Keratinocyte (primary cell): ENCODE measurements around the gene MTCL1. TPM values are rescaled to one million over a fixed set of nuclear protein-coding genes. Genes with fewer than 3 reads are reported as not detected.

ENCODE experiments used
- DNase-seq: peaks from one replicate; pipeline ENCODE4 v3.0.0-alpha.2; 2011; ENCODE audit warnings: low read depth, missing footprints, low spot score
- FAIRE-seq: peaks from 2 replicates; lab custom pipeline; 2011; peaks lifted over from hg19 to GRCh38; lab: Jason Lieb, UNC
- H2AFZ ChIP-seq: 2 replicates; pipeline ENCODE4 v1.6.0; 2012; ENCODE audit warnings: low read length, control low read depth, inconsistent platforms; ENCODE audit not compliant: control insufficient read depth
- H3K27ac ChIP-seq: 2 replicates; pipeline ENCODE4 v1.5.1; 2011; ENCODE audit warnings: low read length; ENCODE audit not compliant: control insufficient read depth, insufficient read depth
- H3K27me3 ChIP-seq: 3 replicates; pipeline ENCODE4 v1.6.0; 2011; ENCODE audit warnings: low read length; ENCODE audit not compliant: control insufficient read depth, insufficient read depth; ENCODE audit errors: extremely low read depth
- H3K36me3 ChIP-seq, 2 experiments: 2 replicates in 1 of 2; 3 replicates in 1 of 2; pipeline ENCODE4 v1.5.1; 2011; ENCODE audit warnings: low read length in 2 of 2, mild to moderate bottlenecking in 1 of 2; ENCODE audit not compliant: control insufficient read depth in 2 of 2, insufficient read depth in 2 of 2; ENCODE audit errors: extremely low read depth in 1 of 2
- H3K4me1 ChIP-seq: 3 replicates; pipeline ENCODE4 v1.5.1; 2011; ENCODE audit warnings: low read length; ENCODE audit not compliant: control insufficient read depth, insufficient read depth; ENCODE audit errors: extremely low read depth
- H3K4me2 ChIP-seq: 3 replicates; pipeline ENCODE4 v1.6.0; 2011; ENCODE audit warnings: low read depth, low read length; ENCODE audit not compliant: control insufficient read depth, insufficient read depth; ENCODE audit errors: extremely low read depth
- H3K4me3 ChIP-seq, 3 experiments: fragments of 200-600 bp in 1 of 3; sonication (generic) in 1 of 3; 2 replicates in 2 of 3; 3 replicates in 1 of 3; pipeline ENCODE4 v1.5.1; 2011 to 2016; ENCODE audit warnings: low read length in 3 of 3, mild to moderate bottlenecking in 3 of 3, control low read depth in 2 of 3, inconsistent platforms in 1 of 3, low read depth in 1 of 3, mixed read lengths in 1 of 3, mixed run types in 1 of 3, moderate library complexity in 1 of 3; ENCODE audit not compliant: control insufficient read depth in 2 of 3, insufficient read depth in 2 of 3; ENCODE audit errors: extremely low read depth in 1 of 3
- H3K79me2 ChIP-seq: 2 replicates; pipeline ENCODE4 v1.6.0; 2012; ENCODE audit warnings: low read length; ENCODE audit not compliant: control insufficient read depth, insufficient read depth
- H3K9ac ChIP-seq: 3 replicates; pipeline ENCODE4 v1.6.0; 2011; ENCODE audit warnings: low read length; ENCODE audit not compliant: control insufficient read depth, insufficient read depth; ENCODE audit errors: extremely low read depth
- H3K9me1 ChIP-seq: 3 replicates; pipeline ENCODE4 v1.6.0; 2011; ENCODE audit warnings: low read length; ENCODE audit not compliant: control insufficient read depth, insufficient read depth; ENCODE audit errors: extremely low read depth
- H3K9me3 ChIP-seq: 2 replicates; pipeline ENCODE4 v1.5.1; 2012; ENCODE audit warnings: low read depth, low read length; ENCODE audit not compliant: control insufficient read depth
- H4K20me1 ChIP-seq: 3 replicates; pipeline ENCODE4 v1.6.0; 2011; ENCODE audit warnings: low read length; ENCODE audit not compliant: control insufficient read depth, insufficient read depth; ENCODE audit errors: extremely low read depth
- EZH2 ChIP-seq: IDR thresholded peaks from one replicate; pipeline ENCODE4 v1.6.1; 2012; ENCODE audit warnings: inconsistent platforms, mild to moderate bottlenecking, low read length, moderate library complexity
- dilution Hi-C: fragments of 300-500 bp; cut with MboI; formaldehyde crosslinking; loops from one replicate; pipeline ENCODE4 v1.7.0; 2020; ENCODE audit warnings: low sequenced_read_pairs; ENCODE audit not compliant: extremely low pct_ligation_motif_present
- polyA plus RNA-seq, 5 experiments: library from polyadenylated mRNA; depleted of rRNA in 3 of 5; stranded (reverse) in 3 of 5; stranded (forward) in 1 of 5; unstranded in 1 of 5; fragments of >200 nt; gene quantifications; 1 replicate in 1 of 5; 2 replicates in 3 of 5; 3 replicates in 1 of 5; pipeline versions ENCODE4 v1.2.1 to v1.2.3, GENCODE V29; 2011 to 2012; ENCODE audit warnings: missing spikeins in 2 of 5, low read depth in 1 of 5, low replicate concordance in 1 of 5
- TF ChIP-seq, protein P1 (sequence below), 3 experiments: IDR thresholded peaks in 1 of 3; conservative IDR thresholded peaks in 1 of 3; optimal IDR thresholded peaks in 1 of 3; 2 replicates in 2 of 3; 3 replicates in 1 of 3; pipeline versions ENCODE3 to v1.5.1; 2011; ENCODE audit warnings: low read length in 3 of 3, mild to moderate bottlenecking in 3 of 3, moderate library complexity in 2 of 3, control low read depth in 1 of 3, inconsistent platforms in 1 of 3; ENCODE audit not compliant: insufficient read depth in 2 of 3; ENCODE audit errors: extremely low read depth in 1 of 3

The MTCL1 gene
- polyA plus RNA-seq, 1 donor (not counting 4 experiments of a cell fraction or from before 2014, with no cell fraction given), result 15.4 TPM

DNA sequence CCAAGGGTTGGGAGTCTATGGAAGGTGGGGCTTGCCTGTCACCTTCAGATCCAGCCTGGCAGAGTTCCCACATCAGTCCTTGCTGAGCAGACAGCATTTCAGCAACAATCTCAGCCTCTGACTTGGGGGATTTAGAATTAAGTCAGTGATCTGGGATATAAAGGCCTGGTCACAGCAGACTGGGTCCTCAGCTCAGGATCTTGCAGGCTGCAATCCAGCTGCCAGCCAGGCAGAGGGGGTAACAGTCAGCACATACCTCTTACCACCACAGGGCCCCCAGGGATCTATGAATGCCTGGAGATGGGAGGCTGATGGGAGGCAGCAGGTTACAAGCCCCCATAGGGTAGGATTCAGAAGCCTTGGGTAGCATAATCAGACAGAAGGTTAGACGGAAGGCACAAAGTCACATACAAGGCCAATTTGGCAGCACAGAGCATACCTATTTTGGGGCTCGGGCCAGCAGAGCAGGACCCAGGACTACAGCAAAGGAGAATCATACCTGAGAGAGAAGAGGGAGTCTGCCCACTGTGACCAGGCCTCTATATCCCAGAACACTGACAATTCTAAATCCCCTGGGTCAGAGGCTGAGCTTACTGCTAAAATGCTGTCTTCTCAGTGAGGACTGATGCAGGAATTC is 163.5 kb downstream of the MTCL1 start:
- no peak for DNase-seq
- no peak for TF ChIP-seq EZH2
- TF ChIP-seq, protein P1, sequence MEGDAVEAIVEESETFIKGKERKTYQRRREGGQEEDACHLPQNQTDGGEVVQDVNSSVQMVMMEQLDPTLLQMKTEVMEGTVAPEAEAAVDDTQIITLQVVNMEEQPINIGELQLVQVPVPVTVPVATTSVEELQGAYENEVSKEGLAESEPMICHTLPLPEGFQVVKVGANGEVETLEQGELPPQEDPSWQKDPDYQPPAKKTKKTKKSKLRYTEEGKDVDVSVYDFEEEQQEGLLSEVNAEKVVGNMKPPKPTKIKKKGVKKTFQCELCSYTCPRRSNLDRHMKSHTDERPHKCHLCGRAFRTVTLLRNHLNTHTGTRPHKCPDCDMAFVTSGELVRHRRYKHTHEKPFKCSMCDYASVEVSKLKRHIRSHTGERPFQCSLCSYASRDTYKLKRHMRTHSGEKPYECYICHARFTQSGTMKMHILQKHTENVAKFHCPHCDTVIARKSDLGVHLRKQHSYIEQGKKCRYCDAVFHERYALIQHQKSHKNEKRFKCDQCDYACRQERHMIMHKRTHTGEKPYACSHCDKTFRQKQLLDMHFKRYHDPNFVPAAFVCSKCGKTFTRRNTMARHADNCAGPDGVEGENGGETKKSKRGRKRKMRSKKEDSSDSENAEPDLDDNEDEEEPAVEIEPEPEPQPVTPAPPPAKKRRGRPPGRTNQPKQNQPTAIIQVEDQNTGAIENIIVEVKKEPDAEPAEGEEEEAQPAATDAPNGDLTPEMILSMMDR (optimal IDR thresholded peaks at IDR 0.05 in 1 of 3, IDR thresholded peaks at IDR 0.05 in 1 of 3, conservative IDR thresholded peaks at IDR 0.05 in 1 of 3; ENCODE audit: extremely low read depth in 1 of 3, insufficient read depth in 2 of 3, low read length in 3 of 3), result no peak
- H3K4me3 ChIP-seq, result no peak overlapping the region

DNA sequence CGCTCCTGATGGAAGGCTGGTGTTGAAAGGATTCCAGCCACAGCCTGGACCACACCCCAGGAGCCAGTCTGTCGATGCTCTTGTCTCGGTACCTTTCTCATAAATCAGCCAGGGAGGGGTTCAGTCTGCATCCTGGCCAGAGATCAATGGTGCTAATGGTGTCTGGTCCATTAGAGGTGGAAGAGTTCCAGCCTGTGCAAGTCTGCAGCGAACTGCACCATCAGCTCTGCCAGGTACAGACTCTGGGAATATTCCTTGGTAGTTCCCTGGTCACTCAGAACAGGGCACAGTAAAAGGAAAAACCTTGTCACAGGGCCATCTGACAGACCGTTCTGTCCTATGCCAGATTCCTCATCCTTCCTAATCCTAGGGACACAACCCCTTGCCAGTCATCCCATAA is 164.3 kb downstream of the MTCL1 start:
- no peak for DNase-seq
- H3K4me3 ChIP-seq, result no peak overlapping the region
- FAIRE-seq, result no peak
- no peaks in the 10 kb centered on the region for H3K79me2 ChIP-seq
- no peak overlapping the region for H2AFZ ChIP-seq
- H3K9me1 ChIP-seq, result no peaks in the 10 kb centered on the region
- H3K27ac ChIP-seq, result no peak overlapping the region
- TF ChIP-seq, protein P1 (optimal IDR thresholded peaks at IDR 0.05 in 1 of 3, IDR thresholded peaks at IDR 0.05 in 1 of 3, conservative IDR thresholded peaks at IDR 0.05 in 1 of 3; ENCODE audit: extremely low read depth in 1 of 3, insufficient read depth in 2 of 3, low read length in 3 of 3), result no peak
- TF ChIP-seq EZH2, result no peak
- peaks cover 28% of the 10 kb centered on the region for H3K4me1 ChIP-seq
- dilution Hi-C loops, result no loop called here
- no peak overlapping the region for H3K4me2 ChIP-seq
- H3K36me3 ChIP-seq, result no peaks in the 10 kb centered on the region
- no peaks in the 10 kb centered on the region for H3K27me3 ChIP-seq
- no peak overlapping the region for H3K9ac ChIP-seq
- H4K20me1 ChIP-seq, result no peaks in the 10 kb centered on the region
- no peaks in the 10 kb centered on the region for H3K9me3 ChIP-seq

More for the DNA sequence above, 163.5 kb downstream of the MTCL1 start:
- Histone ChIP-seq H3K9me1 (no peaks in the 10 kb centered on the region), H3K4me2 (no peak overlapping the region), H4K20me1 (no peaks in the 10 kb centered on the region), H3K9me3 (no peaks in the 10 kb centered on the region), H3K4me1 (peaks cover 28% of the 10 kb centered on the region), H2AFZ (no peak overlapping the region), H3K27ac (no peak overlapping the region), H3K9ac (no peak overlapping the region), H3K27me3 (no peaks in the 10 kb centered on the region), H3K36me3 (no peaks in the 10 kb centered on the region), H3K79me2 (no peaks in the 10 kb centered on the region)
- dilution Hi-C loops, result no loop called here
- no peak for FAIRE-seq
